Superior temporal gyrus (tissue), 1 donor: Measurements from ENCODE around the gene SUB1.
"Not testable (repeated sequence)": the region's sequence is repeated elsewhere in the genome, so short reads cannot be mapped to it uniquely, and the experiment has no call there.

ENCODE experiments used
- DNase-seq: peaks from one replicate; pipeline ENCODE4 v3.0.0-alpha.2; 2016; ENCODE audit errors: extremely low spot score

The SUB1 gene

DNA sequence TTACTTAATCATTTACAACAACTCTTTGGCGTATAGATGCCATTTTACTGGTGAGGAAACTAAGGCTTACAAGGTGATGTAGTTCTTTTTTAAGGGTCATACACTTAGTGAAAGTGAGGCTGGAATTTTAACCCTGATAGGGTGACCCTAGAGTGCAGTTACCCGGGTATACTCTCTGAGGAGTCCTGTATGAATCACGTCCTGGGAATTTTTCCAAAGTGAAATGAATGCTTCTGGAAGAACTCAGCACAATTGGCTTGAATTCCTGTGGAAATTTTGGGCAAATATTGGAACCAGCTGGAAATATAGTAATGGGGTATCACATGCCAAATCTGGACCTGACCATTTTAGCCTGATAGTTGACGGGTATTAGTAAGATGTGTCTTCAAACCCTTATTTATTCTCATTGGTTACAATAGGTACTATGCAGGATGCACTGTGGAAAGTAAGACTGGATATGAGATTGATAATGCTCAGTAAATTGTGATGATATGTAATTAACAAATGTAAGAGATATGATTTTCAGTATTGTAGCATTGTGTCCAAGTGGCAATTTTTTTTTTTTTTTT is 14.8 kb downstream of the SUB1 start:
- no peak for DNase-seq

DNA sequence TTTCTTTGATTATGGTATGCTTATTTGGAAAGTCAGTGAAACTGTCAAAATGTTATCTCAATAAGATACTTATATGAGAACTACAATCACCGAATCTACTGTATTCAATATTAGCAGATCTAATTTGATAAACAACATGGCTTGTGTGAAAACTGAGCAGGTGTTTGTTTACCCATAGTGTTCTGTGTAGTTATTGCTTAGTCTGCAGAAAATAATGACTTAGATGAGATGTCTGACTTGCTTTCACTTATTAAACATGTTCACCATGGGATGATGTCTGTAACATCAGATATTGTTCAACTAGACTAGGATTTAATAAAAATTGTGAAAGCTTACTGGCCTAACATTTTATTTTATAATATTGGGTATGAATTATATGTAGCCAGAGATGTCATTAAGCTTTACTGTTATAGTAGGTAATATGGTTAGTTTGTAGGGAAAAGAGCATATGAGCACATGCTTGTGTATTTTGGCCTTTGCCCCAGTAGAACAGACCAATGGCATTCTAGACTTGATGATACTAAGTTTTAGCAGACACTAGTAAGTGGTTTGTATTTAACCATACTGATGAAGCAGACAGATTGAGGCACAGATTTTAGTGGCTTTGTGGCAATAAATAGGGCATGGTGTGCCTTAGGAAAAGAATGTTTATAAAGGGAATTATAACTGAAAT is 16.4 kb downstream of the SUB1 start:
- no peak for DNase-seq

DNA sequence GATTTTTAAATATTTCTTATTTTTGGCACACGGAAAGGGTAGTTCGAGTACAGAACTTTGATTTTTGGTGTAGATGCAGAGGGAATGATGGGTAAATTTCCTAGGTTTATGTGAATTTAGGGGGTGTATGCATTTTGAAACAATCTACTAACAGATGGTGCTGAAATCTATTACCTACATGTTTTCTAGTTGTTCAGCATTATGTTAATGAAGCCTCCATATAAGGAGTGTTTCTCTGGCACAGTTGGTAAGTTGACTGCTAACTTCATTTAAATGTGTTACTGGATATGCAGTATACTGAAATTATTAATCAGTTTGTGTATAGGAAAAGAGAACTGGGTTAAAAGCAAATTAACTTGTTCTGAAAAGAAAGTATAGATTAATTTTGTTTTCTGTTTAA is 17.5 kb downstream of the SUB1 start:
- DNase-seq: no peak

DNA sequence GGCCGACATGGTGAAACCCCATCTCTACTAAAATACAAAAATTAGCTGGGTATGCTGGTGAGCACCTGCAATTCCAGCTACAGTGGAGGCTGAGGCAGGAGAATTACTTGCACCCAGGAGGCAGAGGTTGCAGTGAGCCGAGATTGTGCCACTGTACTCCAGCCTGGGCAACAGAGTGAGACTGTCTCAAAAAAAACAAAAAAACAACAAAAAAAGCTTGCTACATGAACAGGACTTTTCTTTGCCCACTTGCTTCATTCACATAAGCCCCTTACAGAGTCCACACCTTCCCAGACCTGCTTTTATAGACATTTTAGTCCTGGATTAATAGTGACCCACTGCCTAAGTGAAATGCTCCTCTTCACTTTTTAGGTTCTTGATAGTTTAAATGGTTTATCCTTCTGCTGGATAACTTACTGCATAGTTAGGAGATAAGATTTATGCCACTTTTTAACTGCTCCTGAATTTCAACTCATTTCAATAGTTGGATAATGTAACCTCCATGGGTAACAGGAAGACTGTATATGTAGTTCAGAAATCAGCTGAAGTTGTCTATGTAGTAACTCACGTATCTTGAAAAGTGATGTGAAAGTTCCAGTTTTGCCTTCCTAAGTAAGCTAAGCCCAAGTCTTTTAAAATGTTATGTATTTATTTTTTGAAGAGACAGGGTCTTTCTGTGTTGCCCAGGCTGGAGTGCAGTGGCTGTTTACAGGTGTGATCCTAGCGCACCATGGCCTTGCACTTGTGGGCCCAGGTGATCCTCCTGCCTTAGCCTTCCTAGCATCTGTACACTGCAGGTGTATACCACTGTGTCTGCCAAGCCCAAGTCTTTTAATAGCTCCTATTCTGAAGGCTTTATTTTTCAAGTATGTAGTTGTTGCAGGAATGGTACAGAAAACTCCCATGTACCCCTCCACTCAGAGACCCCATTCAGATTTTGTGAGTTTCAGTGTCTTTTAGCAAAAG is 19.7 kb downstream of the SUB1 start:
- no peak for DNase-seq

DNA sequence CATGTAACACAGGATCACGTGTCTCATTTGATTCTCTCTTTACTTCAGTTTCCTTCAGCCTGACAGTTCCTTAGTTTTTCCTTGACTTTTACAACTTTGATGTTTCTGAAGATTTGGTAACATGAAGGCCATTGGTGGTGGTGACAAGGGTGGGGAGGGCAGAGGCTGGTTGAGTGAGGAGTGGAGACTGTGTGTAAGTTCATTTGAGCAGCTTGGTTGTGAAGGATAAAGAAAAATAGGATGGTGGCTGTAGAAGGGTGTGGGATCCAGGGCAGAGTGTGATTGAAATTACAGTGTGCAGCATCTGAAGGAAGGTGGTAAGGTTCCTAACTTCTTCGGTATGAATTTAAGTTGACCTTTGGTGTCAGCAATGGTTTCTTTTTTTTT is 20.4 kb downstream of the SUB1 start:
- DNase-seq: no peak

DNA sequence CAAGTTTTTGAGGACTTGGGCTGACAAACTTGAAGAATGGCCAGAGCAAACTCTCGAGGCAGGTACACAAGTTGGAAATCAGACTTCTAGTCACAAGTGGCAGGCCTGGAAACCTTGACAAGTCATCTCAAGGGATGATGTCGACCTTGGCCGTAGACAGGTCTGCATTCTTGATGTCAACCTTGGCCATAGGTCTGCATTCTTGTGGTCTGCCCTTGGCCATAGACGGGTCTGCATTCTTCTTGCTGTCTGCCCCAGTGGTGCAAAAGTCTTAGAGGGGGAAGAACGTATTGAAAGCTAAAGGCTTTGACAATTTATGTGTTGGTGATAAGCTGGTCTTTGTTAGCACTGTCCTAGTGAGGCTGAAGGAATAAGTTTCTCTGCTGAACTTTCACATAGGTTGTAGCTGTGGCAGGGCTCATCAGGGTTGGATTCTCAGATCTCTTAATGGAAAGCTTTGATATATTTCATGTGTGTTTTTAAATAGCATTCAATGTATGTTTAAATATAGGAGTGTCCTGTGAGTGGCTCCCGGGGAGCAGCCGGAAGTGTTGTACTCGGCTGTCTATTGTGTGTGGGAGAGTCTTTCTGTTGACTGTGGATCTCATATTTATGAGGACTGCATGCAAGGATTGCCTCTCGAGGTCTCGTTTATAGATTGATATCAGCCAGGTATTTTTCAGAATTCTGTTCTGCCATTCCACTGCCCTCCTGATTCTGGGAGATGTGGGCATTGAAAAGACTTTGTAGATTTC is 27.0 kb downstream of the SUB1 start:
- no peak for DNase-seq

DNA sequence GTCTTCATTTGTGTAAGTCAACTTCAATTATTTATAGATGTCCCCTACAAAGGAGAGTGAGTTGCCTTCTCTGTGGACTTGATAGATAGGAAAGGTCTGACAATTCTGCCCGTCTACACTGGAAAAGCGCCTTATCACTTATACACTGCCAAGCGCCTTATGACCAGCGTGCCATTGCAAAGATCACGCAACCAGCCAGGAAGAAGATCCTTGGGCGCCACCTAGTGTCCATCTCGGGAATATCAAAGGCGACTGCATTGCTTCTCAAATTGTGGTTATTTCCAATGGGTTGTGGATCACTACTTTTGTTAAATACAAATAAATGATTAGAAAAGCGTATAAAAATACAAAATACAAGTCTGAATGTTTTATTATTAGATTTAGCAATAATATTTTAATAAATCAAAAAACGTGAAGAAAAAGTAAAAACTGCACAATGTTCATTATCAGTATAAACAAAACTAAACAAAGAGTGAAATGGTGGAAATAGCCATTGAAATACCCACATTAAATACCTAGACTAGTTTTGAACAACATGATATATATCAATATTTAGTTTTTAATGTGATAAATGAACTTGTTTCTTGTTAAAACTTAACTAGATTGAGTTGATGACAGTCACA is 27.8 kb downstream of the SUB1 start:
- DNase-seq: peak; percentile 96

DNA sequence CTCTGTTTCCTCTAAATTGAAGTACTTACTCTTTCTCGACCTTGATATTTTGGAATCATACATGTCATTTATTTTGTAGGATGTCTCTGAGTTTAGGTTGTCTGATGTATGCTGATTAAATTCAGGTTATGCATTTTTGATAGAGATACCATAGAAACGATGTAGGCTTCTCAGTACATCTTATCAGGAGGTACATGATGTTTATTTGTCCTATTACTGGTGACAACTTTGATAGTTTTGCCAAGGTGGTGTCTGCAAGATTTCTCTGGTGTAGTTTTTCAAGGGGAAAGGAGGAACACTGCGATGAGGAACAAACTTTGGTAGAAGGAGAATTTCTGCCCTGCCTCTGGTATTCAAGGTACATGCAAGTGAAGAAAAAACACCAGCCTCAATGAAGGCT is 29.9 kb downstream of the SUB1 start:
- DNase-seq: no peak

DNA sequence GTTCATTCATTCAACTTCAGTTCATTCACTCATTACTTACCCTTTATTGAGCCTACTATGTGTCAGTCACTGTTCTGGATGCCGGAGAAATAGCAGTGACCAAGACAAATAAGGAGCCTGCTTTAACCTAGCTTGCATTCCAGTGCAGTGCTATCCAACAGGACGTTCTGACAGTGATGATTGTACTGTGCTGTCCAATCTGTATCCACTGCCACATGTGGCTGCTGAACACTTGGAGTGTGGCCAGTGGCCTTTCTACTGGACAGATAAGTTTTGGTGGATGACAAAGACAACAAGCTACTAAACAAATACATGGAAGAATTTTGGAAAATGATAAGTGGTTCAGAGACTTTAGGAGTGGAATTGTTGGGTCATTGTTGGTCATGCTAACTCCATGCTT is 33.6 kb downstream of the SUB1 start:
- DNase-seq: no peak

DNA sequence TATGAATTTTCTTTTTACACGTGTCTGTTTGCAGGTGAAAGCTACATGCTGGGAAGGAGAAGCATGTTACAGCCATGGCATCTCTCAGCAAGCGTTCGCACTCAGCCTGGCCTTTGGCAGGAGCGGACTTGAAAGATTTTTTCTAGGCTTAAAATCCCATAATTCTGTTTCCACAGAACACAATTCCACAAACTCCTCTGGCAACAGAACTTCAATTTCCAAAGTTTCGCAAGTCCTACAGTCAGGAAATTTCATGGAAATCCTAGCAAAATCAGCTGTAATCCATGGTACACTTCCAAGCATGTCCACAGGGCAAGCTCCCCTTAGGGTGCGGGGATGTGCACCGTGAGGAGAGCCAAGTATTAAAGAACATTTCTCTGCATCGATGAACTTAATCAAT is 35.9 kb downstream of the SUB1 start:
- DNase-seq: no peak

DNA sequence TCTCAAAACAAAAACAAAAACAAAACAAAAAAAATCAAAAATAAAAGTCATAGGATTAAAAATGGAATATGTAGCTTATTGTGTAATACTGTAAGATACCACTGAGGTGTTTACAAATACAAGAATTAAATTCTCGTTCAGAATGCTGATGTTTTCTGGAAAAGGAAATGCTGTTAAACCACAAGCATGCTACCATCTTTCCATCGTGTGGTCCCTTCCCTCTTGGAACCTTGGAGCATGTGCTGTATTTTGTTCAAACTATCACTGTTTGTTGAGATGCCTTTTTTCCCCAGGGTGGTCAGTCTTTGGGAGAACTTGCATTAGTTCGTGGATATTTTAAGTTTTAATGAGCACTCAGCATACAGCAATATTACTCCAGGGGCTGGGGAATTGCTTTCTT is 39.7 kb downstream of the SUB1 start:
- no peak for DNase-seq

DNA sequence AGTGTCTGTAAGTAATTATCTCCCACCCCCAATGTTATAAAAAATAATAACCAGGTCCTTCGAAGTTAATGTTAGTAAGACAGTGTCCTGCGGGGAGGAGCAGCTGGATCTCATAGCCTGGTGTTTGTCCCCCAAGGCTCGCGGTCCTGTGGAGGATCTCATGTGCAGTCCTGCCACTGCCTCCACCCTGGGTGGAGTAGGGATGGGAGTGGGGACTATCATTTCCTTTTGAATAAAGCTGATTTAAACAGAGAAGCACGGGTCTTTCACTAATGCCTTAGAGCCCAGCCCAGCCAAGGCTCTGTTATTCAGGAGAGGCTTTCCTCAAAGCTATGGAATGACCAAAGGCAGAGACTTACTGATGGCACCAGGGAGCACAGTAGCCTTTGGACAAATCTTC is 40.2 kb downstream of the SUB1 start:
- DNase-seq: no peak

DNA sequence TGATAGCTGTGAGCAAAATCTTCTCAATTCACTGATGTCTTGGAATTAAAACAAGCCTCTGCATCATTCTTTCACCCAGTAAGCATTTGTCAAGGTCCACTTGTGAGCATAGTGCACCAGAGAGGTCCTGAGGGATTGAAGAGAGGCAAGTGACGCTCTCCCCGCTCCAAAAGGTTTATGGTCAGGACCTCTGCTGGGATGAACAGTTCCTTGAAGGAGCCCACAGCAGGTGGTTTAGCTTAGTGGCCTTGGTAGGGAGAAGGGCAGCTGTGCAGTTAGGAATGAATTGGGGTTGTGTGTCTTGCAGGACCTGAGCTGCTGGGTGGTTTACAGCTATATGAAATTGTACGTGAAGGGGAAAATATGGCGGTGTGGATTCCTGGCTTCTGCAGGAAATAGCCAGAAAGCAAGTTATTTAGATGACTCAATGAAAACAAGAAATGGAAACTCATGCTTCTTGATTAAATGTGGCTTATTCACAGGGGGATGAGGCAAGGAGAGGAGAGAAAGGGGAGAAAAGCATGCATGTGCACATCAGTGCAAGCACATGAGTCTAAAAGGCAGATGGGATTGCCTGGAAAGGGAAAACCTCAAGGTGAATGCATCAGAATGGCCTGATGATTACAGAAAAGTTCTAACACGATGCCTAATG is 42.0 kb downstream of the SUB1 start:
- no peak for DNase-seq

DNA sequence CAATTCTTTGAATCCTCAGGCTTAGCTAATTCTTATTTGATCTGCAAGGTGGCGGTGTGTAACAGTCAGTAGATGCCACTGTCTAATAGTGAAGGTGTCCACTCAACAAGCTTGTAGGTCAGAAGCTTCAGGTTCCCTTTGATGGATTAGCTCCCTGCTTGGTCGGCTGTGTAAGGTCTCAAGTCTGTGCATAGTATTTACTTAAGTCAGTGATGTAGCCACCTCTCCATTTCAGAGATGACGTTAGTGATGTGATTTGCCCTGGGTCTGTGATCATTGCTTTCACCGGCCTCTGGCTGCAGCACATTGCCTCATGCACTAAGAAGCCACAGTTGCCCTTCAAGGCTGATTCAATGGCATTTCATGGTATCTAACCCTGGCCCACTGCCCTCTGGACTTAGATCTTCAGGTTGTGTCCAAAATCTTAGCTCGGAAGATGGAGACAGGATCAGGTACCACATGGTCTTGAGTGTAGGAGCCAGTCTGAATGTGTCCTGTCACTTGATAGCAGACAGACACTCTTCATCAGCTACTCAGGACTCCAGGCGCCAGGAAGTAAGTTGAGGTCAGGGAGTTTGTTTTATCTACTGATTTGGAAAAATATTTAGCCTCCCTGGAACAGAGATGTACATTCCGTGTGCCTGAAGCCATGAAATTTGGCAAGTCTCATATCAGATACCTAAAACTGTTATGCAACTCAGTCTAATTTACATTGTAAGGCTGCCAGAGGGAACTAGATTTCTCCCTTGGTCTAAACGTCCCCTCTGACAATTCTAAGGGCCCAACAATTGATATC is 42.9 kb downstream of the SUB1 start:
- no peak for DNase-seq

DNA sequence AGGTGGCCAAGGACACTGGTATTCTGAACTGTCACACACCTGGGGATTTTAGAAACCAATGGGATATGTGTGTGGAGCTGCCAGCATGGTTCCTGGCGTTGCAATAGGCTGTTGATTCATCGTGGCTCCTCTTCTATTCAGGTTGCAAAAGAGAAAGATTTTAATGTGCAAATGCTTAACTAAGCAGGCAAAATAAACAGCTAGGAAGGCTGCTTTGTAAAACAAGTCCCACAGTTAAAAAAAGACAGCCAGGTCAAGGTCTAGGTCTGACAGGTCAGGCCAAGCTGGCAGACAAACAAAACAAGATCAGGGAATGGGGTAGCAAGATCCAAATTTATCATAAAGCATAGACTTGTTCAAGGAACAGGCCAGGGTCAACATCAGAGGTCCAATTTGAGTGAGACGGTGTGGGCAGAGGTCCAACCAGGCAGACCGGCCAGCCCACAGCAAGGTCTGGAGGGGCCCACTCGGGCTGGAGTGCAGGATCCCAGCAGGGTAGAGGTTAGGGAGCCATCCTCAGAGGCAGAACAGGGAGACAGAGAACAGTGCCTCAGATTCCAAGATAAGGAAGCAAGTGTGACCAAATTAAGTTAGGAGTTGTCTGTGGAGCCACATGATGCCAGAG is 45.6 kb downstream of the SUB1 start:
- DNase-seq: no peak

DNA sequence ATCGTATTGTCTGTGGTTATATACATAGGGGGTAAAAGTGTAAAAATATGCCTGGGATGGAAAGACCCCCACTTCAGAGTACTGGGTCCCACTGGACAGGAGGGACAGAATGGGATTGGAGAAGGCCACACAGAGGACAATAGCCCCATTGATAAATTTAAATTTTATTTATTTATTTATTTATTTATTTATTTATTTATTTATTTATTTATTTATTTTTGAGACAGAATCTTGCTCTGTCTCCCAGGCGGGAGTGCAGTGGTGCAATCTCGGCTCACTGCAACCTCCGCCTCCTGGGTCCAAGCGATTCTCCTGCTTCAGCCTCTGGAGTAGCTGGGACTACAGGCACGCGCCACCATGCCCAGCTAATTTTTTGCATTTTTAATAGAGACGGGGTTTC is 47.7 kb downstream of the SUB1 start:
- DNase-seq: not testable (repeated sequence)

DNA sequence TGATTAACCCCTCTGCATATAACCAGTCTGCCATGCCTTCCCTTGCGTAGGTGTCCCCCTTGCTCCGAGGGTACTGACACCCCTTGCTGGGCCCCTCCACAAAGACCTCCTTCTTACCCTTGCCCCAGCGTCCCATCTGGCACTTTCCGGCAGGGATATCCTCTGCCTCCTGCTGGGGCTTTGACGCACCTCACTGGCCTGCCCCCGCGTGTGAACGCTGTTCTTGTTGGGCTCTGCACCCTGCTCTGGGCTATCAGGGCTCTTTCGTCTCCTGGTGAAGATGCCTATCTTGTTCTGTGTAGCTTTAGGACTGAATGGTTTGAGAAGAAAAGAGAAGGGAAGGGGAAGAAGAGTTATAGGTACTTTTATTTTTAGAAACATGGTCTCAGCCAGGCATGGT is 53.0 kb downstream of the SUB1 start:
- no peak for DNase-seq

DNA sequence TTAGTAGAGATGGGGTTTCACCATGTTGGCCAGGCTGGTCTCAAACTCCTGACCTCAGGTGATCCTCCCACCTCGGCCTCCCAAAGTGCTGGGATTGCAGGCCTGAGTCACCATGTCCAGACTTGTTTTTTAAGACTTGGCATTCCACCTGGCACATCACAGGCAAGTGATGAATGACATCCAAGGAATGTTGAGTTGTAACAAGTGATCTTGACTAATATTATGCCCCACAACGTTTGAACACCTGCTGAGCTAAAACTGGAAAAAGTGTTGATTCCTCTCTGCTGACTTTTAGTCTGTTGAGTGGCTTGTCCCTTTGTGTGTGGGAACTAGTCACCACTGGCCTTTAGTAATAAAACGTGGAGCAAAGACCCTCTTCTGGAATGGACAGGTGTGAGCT is 54.6 kb downstream of the SUB1 start:
- DNase-seq: no peak

DNA sequence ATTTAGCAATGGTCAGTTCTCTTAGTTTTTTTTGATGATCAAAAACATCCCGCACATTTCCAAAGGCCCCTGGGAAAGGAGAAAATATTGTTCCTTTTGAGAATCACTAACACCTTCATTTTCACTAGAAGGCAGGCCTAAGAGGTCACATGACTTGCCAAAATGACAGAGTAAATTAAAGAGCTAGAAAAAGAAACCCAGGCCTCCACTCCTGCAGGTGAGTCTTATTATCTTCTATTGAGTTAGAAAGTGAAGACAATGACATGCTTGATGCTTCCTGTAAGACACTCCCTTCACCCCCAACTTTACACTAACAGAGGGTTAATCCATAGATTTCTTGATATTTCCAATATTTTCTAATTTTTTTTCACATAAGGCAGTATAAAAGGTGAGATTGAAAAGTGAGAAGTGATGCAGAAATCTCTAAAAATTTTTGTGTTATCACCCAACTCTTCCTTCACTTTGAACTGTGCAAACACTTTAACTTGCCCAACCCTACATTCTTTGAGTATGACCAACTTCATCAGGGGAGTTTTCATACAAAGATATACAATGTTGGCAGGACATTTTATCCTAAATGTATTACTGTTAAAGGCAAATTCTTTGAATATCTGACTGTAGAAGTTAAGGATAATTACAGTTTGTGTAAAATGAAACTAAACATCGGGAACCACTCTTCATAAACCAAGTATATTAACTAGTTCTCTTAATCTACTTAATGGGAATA is 57.1 kb downstream of the SUB1 start:
- DNase-seq: no peak
